NCI-H2081 treated with DMSO at 0.1 percent for 48 hours (cell line): Measurements from ENCODE around the gene SLC1A3.

Experiments used
- DNase-seq: peaks from one replicate; lab custom pipeline; 2025; lab: John Stamatoyannopoulos, UW

SLC1A3 gene

GRCh38 chr5:36717131-36717695 lies 110.8 kb downstream of the SLC1A3 start:
- no peak for DNase-seq

GRCh38 chr5:36719282-36719681 lies 112.9 kb downstream of the SLC1A3 start:
- no peak for DNase-seq

- no peak for DNase-seq
Observed at GRCh38 chr5:36720688-36721087, 114.3 kb downstream of the SLC1A3 start.

- no peak for DNase-seq
Observed at GRCh38 chr5:36721664-36722235, 115.3 kb downstream of the SLC1A3 start.

- DNase-seq: no peak
Observed at GRCh38 chr5:36722900-36723299, 116.5 kb downstream of the SLC1A3 start.

- DNase-seq: no peak
Observed at GRCh38 chr5:36723912-36724311, 117.5 kb downstream of the SLC1A3 start.

GRCh38 chr5:36724467-36725332 lies 118.3 kb downstream of the SLC1A3 start:
- DNase-seq: no peak

GRCh38 chr5:36726317-36726716 lies 119.9 kb downstream of the SLC1A3 start:
- DNase-seq: no peak

- DNase-seq: no peak
Observed at GRCh38 chr5:36726767-36727166, 120.4 kb downstream of the SLC1A3 start.

GRCh38 chr5:36728697-36729543 lies 122.5 kb downstream of the SLC1A3 start:
- DNase-seq: peak; percentile 56

GRCh38 chr5:36730537-36731216 lies 124.3 kb downstream of the SLC1A3 start:
- DNase-seq: peak; percentile 43

GRCh38 chr5:36733183-36733582 lies 126.8 kb downstream of the SLC1A3 start:
- DNase-seq: no peak

GRCh38 chr5:36734422-36734821 lies 128.0 kb downstream of the SLC1A3 start:
- DNase-seq: no peak

- no peak for DNase-seq
Observed at GRCh38 chr5:36735891-36736290, 129.5 kb downstream of the SLC1A3 start.
